Measurements from ENCODE around the gene ADAM33.

- TF ChIP-seq EZH2 (IDR thresholded peaks at IDR 0.05; ENCODE audit: borderline replicate concordance, insufficient read depth, low read length, poor library complexity, severe bottlenecking) (no peak), CTCF (IDR thresholded peaks at IDR 0.05; ENCODE audit: poor library complexity, severe bottlenecking) (no peak), EP300 (conservative IDR thresholded peaks at IDR 0.05; ENCODE audit: poor library complexity, severe bottlenecking) (no peak), RAD21 (conservative IDR thresholded peaks at IDR 0.05) (no peak), REST (IDR thresholded peaks at IDR 0.05; ENCODE audit: borderline replicate concordance) (no peak), MXI1 (conservative IDR thresholded peaks at IDR 0.05; ENCODE audit: poor library complexity, severe bottlenecking) (no peak), POLR2AphosphoS5 (IDR thresholded peaks at IDR 0.05) (no peak), SMC3 (conservative IDR thresholded peaks at IDR 0.05; ENCODE audit: poor library complexity) (no peak), TAF1 (IDR thresholded peaks at IDR 0.05; ENCODE audit: low read depth) (no peak)
These were observed 23.7 kb upstream of the ADAM33 start for GRCh38 chr20:3705491-3705969.
